HepG2 (cell line): ENCODE measurements around the gene BABAM1. TPM values are rescaled to one million over a fixed set of nuclear protein-coding genes. Genes with fewer than 3 reads are reported as not detected.

ENCODE experiments used
- ATF5 ChIP-seq: sonication (generic); formaldehyde crosslinking; IDR thresholded peaks from 2 replicates; pipeline ENCODE4 v1.4.0; 2020; ENCODE audit warnings: mild to moderate bottlenecking, low read depth, missing genetic modification reagents
- CCAR2 ChIP-seq: fragments of 200-400 bp; formaldehyde crosslinking; optimal IDR thresholded peaks from 2 replicates; pipeline ENCODE3; 2018; ENCODE audit warnings: low read depth, mild to moderate bottlenecking, low read length, moderate library complexity
- ETV6 ChIP-seq: sonication (generic); formaldehyde crosslinking; conservative IDR thresholded peaks from 2 replicates; pipeline ENCODE4 v1.4.0; 2020; ENCODE audit warnings: missing genetic modification reagents
- HNF1B ChIP-seq: sonication (generic); formaldehyde crosslinking; IDR thresholded peaks from 2 replicates; pipeline ENCODE4 v1.5.1; 2020; ENCODE audit warnings: mild to moderate bottlenecking, moderate library complexity, missing genetic modification reagents
- JARID2 ChIP-seq: sonication (generic); formaldehyde crosslinking; IDR thresholded peaks from 2 replicates; pipeline ENCODE4 v1.8.1; 2023; ENCODE audit warnings: missing genetic modification reagents, inconsistent platforms; ENCODE audit not compliant: insufficient replicate concordance
- KDM2A ChIP-seq: sonication (generic); formaldehyde crosslinking; IDR thresholded peaks from 2 replicates; pipeline ENCODE4 v1.4.0; 2020; ENCODE audit warnings: low read depth, missing genetic modification reagents, borderline replicate concordance
- NBN ChIP-seq: fragments of 450-650 bp; conservative IDR thresholded peaks from 2 replicates; pipeline ENCODE4 v1.6.1; 2017
- NFKB2 ChIP-seq: sonication (generic); formaldehyde crosslinking; IDR thresholded peaks from 2 replicates; pipeline ENCODE4 v1.4.0; 2020; ENCODE audit warnings: missing genetic modification reagents, borderline replicate concordance
- PAF1 ChIP-seq: IDR thresholded peaks from 2 replicates; pipeline ENCODE4 v1.6.1; 2016; ENCODE audit warnings: missing genetic modification reagents, missing compliant biosample characterization
- PRDM10 ChIP-seq: sonication (generic); formaldehyde crosslinking; IDR thresholded peaks from 2 replicates; pipeline ENCODE4 v1.4.0; 2020; ENCODE audit warnings: low read depth, missing genetic modification reagents
- RFX3 ChIP-seq: IDR thresholded peaks from 2 replicates; pipeline ENCODE4 v1.6.1; 2016; ENCODE audit warnings: missing biosample characterization, missing genetic modification reagents
- RORA ChIP-seq: sonication (generic); formaldehyde crosslinking; IDR thresholded peaks from 2 replicates; pipeline ENCODE4 v1.5.0; 2020; ENCODE audit warnings: mild to moderate bottlenecking, missing genetic modification reagents, moderate library complexity
- SALL2 ChIP-seq: sonication (generic); formaldehyde crosslinking; IDR thresholded peaks from 2 replicates; pipeline ENCODE4 v1.8.1; 2023; ENCODE audit warnings: mild to moderate bottlenecking, missing genetic modification reagents, inconsistent platforms
- SSRP1 ChIP-seq: IDR thresholded peaks from 2 replicates; pipeline ENCODE4 v1.6.1; 2016; ENCODE audit warnings: control low read depth
- TCF7L2 ChIP-seq: IDR thresholded peaks from 2 replicates; pipeline ENCODE4 v1.6.1; 2011; ENCODE audit warnings: mild to moderate bottlenecking, low read depth, low read length, moderate library complexity
- ZKSCAN5 ChIP-seq: sonication (generic); formaldehyde crosslinking; IDR thresholded peaks from 2 replicates; pipeline ENCODE4 v1.5.1; 2020; ENCODE audit warnings: mild to moderate bottlenecking, missing genetic modification reagents
- ZNF234 ChIP-seq: sonication (generic); formaldehyde crosslinking; conservative IDR thresholded peaks from 2 replicates; pipeline ENCODE4 v1.5.1; 2020; ENCODE audit warnings: mild to moderate bottlenecking, missing genetic modification reagents
- ZNF274 ChIP-seq: sonication (generic); formaldehyde crosslinking; IDR thresholded peaks from 2 replicates; pipeline ENCODE4 v1.5.1; 2020; ENCODE audit warnings: mild to moderate bottlenecking, missing genetic modification reagents
- ZNF280B ChIP-seq: sonication (generic); formaldehyde crosslinking; IDR thresholded peaks from 2 replicates; pipeline ENCODE4 v1.5.0; 2020; ENCODE audit warnings: missing genetic modification reagents, mild to moderate bottlenecking, borderline replicate concordance
- ZNF432 ChIP-seq: sonication (generic); formaldehyde crosslinking; IDR thresholded peaks from 2 replicates; pipeline ENCODE4 v1.5.0; 2020; ENCODE audit warnings: missing genetic modification reagents, mild to moderate bottlenecking, borderline replicate concordance
- polyA plus RNA-seq, 8 experiments: library from polyadenylated mRNA; depleted of rRNA in 3 of 8; stranded (reverse) in 7 of 8; unstranded in 1 of 8; fragments of >200 nt; fragmentation: Illumina TruSeq in 4 of 8; extraction: Trizol in 4 of 8; gene quantifications; 2 replicates each; pipeline versions ENCODE4 v1.2.1 to v1.2.3, GENCODE V29; 2011 to 2016; ENCODE audit warnings: low read depth in 4 of 8, missing spikeins in 1 of 8, mixed read lengths in 1 of 8; ENCODE audit not compliant: insufficient read depth in 1 of 8
- total RNA-seq, 5 experiments: library from RNA; depleted of rRNA; stranded (reverse); fragments of >200 nt; fragmentation: Illumina TruSeq; extraction: Trizol; gene quantifications; 2 replicates each; pipeline ENCODE4 v1.2.3, GENCODE V29; 2016; ENCODE audit warnings: low read depth in 1 of 5

Gene BABAM1
- total and polyA plus RNA-seq, 2 of the 13 experiments (the other 11 are each of a cell fraction or from before 2014, with no cell fraction given), result 70.0 to 82.0 TPM

GRCh38 chr19:17266975-17267788 is at the start of gene BABAM1 (continued):
- no peak for TF ChIP-seq TCF7L2
- no peak for TF ChIP-seq SALL2 (CRISPR knock-in tag)
- TF ChIP-seq KDM2A (CRISPR knock-in tag), result peak; percentile 67; the same call in 1 of the 2 replicates
- no peak for TF ChIP-seq NBN
- no peak for TF ChIP-seq CCAR2
- TF ChIP-seq PAF1 (CRISPR knock-in tag), result no peak
- no peak for TF ChIP-seq ATF5 (CRISPR knock-in tag)
- TF ChIP-seq RORA (CRISPR knock-in tag), result no peak
- TF ChIP-seq HNF1B, result peak; percentile 37; the same call in 1 of the 2 replicates
- TF ChIP-seq PRDM10 (CRISPR knock-in tag), result peak; percentile 65; the same call in 1 of the 2 replicates
- 0 out of 2 replicates have a peak, but pooled peaks have one; percentile 45 for TF ChIP-seq ZNF280B
- no peak for TF ChIP-seq ETV6 (CRISPR knock-in tag)
- peak; percentile 70; the same call in 1 of the 2 replicates for TF ChIP-seq NFKB2 (CRISPR knock-in tag)
- TF ChIP-seq ZKSCAN5 (CRISPR knock-in tag), result no peak
- no peak for TF ChIP-seq RFX3 (CRISPR knock-in tag)
- TF ChIP-seq ZNF234 (CRISPR knock-in tag), result no peak
- no peak for TF ChIP-seq JARID2 (CRISPR knock-in tag)
- no peak for TF ChIP-seq SSRP1 (CRISPR knock-in tag)
- no peak for TF ChIP-seq ZNF432 (CRISPR knock-in tag)
- TF ChIP-seq ZNF274, result no peak
